Activated CD8-positive, alpha-beta T cell treated with anti-CD3 and anti-CD28 coated beads for 36 hours (primary cell): ENCODE measurements around the gene MPO. TPM values are rescaled to one million over a fixed set of nuclear protein-coding genes. Genes with fewer than 3 reads are reported as not detected.

Experiments used
- ATAC-seq: fragments of 200-7000 bp; cut with Tn5 transposase; one replicate; pipeline ENCODE4 v1.10.0; 2021; ENCODE audit warnings: mild to moderate bottlenecking, moderate library complexity
- CTCF ChIA-PET: fragments of 350-600 bp; sonication (Branson Sonifier 250); formaldehyde crosslinking; loops from one replicate; lab custom pipeline; 2021; ENCODE audit warnings: antibody characterized with exemption; lab: Charles Lee
- POLR2A ChIA-PET: fragments of 350-600 bp; sonication (Branson Sonifier 250); formaldehyde crosslinking; loops from one replicate; lab custom pipeline; 2021; ENCODE audit warnings: antibody characterized with exemption; lab: Charles Lee
- DNase-seq: peaks from one replicate; pipeline ENCODE4 v3.0.0-alpha.2; 2020
- H3K27ac Mint-ChIP-seq: one replicate; pipeline ENCODE4 v1.8.0; 2021; ENCODE audit warnings: mild to moderate bottlenecking, mixed read lengths
- H3K27me3 Mint-ChIP-seq: one replicate; pipeline ENCODE4 v1.8.0; 2021; ENCODE audit warnings: mixed read lengths
- H3K36me3 Mint-ChIP-seq: one replicate; pipeline ENCODE4 v1.8.0; 2021; ENCODE audit warnings: low read depth, mixed read lengths
- H3K4me1 Mint-ChIP-seq: one replicate; pipeline ENCODE4 v1.8.0; 2021; ENCODE audit warnings: low read depth, mixed read lengths
- H3K4me3 Mint-ChIP-seq: one replicate; pipeline ENCODE4 v1.8.0; 2021; ENCODE audit warnings: mild to moderate bottlenecking, moderate library complexity, mixed read lengths
- H3K9me3 Mint-ChIP-seq: one replicate; pipeline ENCODE4 v1.8.0; 2021; ENCODE audit warnings: mixed read lengths
- intact Hi-C: fragments of 100-400 bp; cut with micrococcal nuclease; formaldehyde crosslinking; loops from one replicate; pipeline ENCODE4 v1.10.0; 2022
- total RNA-seq, 2 experiments: library from RNA; stranded (reverse); gene quantifications; one replicate each; pipeline ENCODE4 v1.2.3, GENCODE V29; 2021
- TF ChIP-seq, protein P1 (sequence below): fragments of 200-600 bp; IDR thresholded peaks from one replicate; pipeline ENCODE4 v1.8.0; 2022; ENCODE audit warnings: antibody characterized with exemption, mild to moderate bottlenecking

The MPO gene
- total RNA-seq, 2 experiments from 2014 or later: not detected

GRCh38 chr17:58235821-58236220 is 44.9 kb downstream of the MPO start:
- H3K36me3 Mint-ChIP-seq: no peaks in the 10 kb centered on the region
- ChIA-PET CTCF (interaction anchor here (0.9 to 3.8 kb wide), 9 partner anchors 10 to 403 kb away, joined by 3 to 26 read pairs (median 4); no protein-coding TSS in a partner anchor), POLR2A (interaction anchor here (1.1 to 1.6 kb wide), 3 partner anchors 11 to 66 kb away, joined by 3 to 5 read pairs (median 3); no protein-coding TSS in a partner anchor)
- no peak overlapping the region for H3K4me3 Mint-ChIP-seq
- TF ChIP-seq, protein P1, sequence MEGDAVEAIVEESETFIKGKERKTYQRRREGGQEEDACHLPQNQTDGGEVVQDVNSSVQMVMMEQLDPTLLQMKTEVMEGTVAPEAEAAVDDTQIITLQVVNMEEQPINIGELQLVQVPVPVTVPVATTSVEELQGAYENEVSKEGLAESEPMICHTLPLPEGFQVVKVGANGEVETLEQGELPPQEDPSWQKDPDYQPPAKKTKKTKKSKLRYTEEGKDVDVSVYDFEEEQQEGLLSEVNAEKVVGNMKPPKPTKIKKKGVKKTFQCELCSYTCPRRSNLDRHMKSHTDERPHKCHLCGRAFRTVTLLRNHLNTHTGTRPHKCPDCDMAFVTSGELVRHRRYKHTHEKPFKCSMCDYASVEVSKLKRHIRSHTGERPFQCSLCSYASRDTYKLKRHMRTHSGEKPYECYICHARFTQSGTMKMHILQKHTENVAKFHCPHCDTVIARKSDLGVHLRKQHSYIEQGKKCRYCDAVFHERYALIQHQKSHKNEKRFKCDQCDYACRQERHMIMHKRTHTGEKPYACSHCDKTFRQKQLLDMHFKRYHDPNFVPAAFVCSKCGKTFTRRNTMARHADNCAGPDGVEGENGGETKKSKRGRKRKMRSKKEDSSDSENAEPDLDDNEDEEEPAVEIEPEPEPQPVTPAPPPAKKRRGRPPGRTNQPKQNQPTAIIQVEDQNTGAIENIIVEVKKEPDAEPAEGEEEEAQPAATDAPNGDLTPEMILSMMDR: no peak
- peaks cover 7% of the 10 kb centered on the region for H3K4me1 Mint-ChIP-seq
- ATAC-seq (no peak), DNase-seq (no peak)
- H3K9me3 Mint-ChIP-seq: no peaks in the 10 kb centered on the region
- intact Hi-C loops: no loop called here
- H3K27ac Mint-ChIP-seq: no peak overlapping the region
- H3K27me3 Mint-ChIP-seq: peaks cover 36% of the 10 kb centered on the region

GRCh38 chr17:58234512-58234911 is 46.2 kb downstream of the MPO start:
- intact Hi-C loops: no loop called here
- ATAC-seq (no peak), DNase-seq (no peak)
- Mint-ChIP-seq H3K27ac (no peak overlapping the region), H3K27me3 (peaks cover 27% of the 10 kb centered on the region), H3K9me3 (no peaks in the 10 kb centered on the region), H3K36me3 (no peaks in the 10 kb centered on the region), H3K4me1 (peaks cover 7% of the 10 kb centered on the region), H3K4me3 (no peak overlapping the region)
- TF ChIP-seq, protein P1: no peak
- ChIA-PET POLR2A (no interaction called here), CTCF (no interaction called here)

GRCh38 chr17:58233543-58233942 is 47.2 kb downstream of the MPO start:
- no peaks in the 10 kb centered on the region for H3K9me3 Mint-ChIP-seq
- peaks cover 7% of the 10 kb centered on the region for H3K4me1 Mint-ChIP-seq
- ChIA-PET POLR2A (no interaction called here), CTCF (no interaction called here)
- ATAC-seq (no peak), DNase-seq (no peak)
- TF ChIP-seq, protein P1: no peak
- H3K27ac Mint-ChIP-seq: no peak overlapping the region
- peaks cover 24% of the 10 kb centered on the region for H3K27me3 Mint-ChIP-seq
- intact Hi-C loops: no loop called here
- no peak overlapping the region for H3K4me3 Mint-ChIP-seq
- no peaks in the 10 kb centered on the region for H3K36me3 Mint-ChIP-seq

DNA sequence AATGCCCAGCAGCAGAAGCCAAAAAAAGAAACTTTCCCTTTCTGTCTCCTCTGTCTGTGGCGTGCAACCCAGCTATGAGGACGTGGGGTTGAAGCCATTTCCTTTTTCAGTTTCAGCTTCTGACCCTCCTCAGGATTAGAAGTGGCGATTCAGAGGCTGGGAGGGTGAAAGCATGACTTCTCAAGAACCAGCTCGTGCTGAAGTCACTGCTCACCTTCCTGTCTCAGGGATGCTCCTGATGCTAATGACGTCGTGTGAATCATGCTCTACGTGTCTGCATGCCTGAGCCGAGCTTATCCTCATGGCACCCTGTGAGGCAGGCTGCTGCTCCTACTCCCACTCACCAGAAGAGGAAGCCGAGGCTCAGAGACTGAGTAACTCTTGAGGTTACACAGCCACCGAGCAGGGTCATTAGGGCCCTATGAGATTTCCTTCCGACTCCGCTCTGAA is 48.0 kb downstream of the MPO start:
- Mint-ChIP-seq H3K9me3 (no peaks in the 10 kb centered on the region), H3K4me3 (no peak overlapping the region), H3K36me3 (no peaks in the 10 kb centered on the region), H3K27ac (no peak overlapping the region), H3K4me1 (peaks cover 7% of the 10 kb centered on the region), H3K27me3 (peaks cover 27% of the 10 kb centered on the region)
- TF ChIP-seq, protein P1: no peak
- DNase-seq (peak; percentile 64), ATAC-seq (peak; percentile 89)
- intact Hi-C loops: no loop called here
- ChIA-PET CTCF (interaction anchor here (0.7 to 1.2 kb wide), 5 partner anchors 9 to 120 kb away, joined by 3 read pairs; no protein-coding TSS in a partner anchor), POLR2A (no interaction called here)

DNA sequence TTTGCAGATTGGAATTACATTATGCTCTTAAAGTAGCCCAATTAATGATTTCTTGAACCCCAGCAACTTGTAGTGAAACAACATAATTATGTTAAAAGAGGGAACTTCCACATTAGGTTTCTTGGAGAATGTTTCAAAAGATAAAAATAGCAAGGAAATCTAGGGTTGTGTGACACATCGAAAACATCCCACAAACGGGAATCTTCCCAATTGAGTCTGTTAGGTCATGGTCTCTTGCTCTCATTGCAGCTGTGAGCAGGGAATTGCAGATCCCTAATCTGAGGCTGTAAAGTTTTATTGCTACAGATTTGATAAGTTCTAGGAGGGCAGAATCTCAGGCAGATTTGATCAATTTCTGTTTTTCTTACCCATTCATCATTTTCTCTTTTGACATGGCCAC is 49.1 kb downstream of the MPO start:
- TF ChIP-seq, protein P1: no peak
- DNase-seq (no peak), ATAC-seq (no peak)
- POLR2A ChIA-PET: no interaction called here
- CTCF ChIA-PET: interaction anchor here (1.3 to 2.9 kb wide), 3 partner anchors 16 to 59 kb away, joined by 3 to 15 read pairs (median 7); no protein-coding TSS in a partner anchor
- H3K36me3 Mint-ChIP-seq: no peaks in the 10 kb centered on the region
- H3K9me3 Mint-ChIP-seq: no peaks in the 10 kb centered on the region
- intact Hi-C loops: no loop called here
- peaks cover 7% of the 10 kb centered on the region for H3K4me1 Mint-ChIP-seq
- no peak overlapping the region for H3K4me3 Mint-ChIP-seq
- no peak overlapping the region for H3K27ac Mint-ChIP-seq
- H3K27me3 Mint-ChIP-seq: peaks cover 28% of the 10 kb centered on the region
